Type B pancreatic cell (in vitro differentiated cells): Measurements from ENCODE around the gene SYNJ2. TPM values are rescaled to one million over a fixed set of nuclear protein-coding genes. Genes with fewer than 3 reads are reported as not detected.

Source experiments
- DNase-seq: peaks from one replicate; pipeline ENCODE4 v3.0.0; 2021; ENCODE audit warnings: mixed read lengths; ENCODE audit not compliant: unreplicated experiment; ENCODE audit errors: extremely low spot score
- H3K27ac Mint-ChIP-seq: 2 replicates; pipeline ENCODE4 v1.8.0; 2021; ENCODE audit warnings: mild to moderate bottlenecking, mixed read lengths
- H3K27me3 Mint-ChIP-seq: 2 replicates; pipeline ENCODE4 v1.8.0; 2021; ENCODE audit warnings: mixed read lengths
- H3K36me3 Mint-ChIP-seq: 2 replicates; pipeline ENCODE4 v1.8.0; 2021; ENCODE audit warnings: mixed read lengths
- H3K4me1 Mint-ChIP-seq: one replicate; pipeline ENCODE4 v1.8.0; 2021; ENCODE audit warnings: mixed read lengths; ENCODE audit not compliant: unreplicated experiment
- H3K4me3 Mint-ChIP-seq: 2 replicates; pipeline ENCODE4 v1.8.0; 2021; ENCODE audit warnings: mild to moderate bottlenecking, mixed read lengths
- H3K9me3 Mint-ChIP-seq: 2 replicates; pipeline ENCODE4 v1.8.0; 2021; ENCODE audit warnings: mixed read lengths
- total RNA-seq: library from RNA; stranded (reverse); gene quantifications from 2 replicates; pipeline ENCODE4 v1.2.1, GENCODE V29; 2021; ENCODE audit warnings: low replicate concordance
- TF ChIP-seq, protein P1 (sequence below): fragments of 200-600 bp; sonication (generic); conservative IDR thresholded peaks from 2 replicates; pipeline ENCODE4 v1.5.0; 2021; ENCODE audit warnings: antibody characterized with exemption, mild to moderate bottlenecking

The SYNJ2 gene
- total RNA-seq, 1 donor from 2014 or later: 17.0 TPM

DNA sequence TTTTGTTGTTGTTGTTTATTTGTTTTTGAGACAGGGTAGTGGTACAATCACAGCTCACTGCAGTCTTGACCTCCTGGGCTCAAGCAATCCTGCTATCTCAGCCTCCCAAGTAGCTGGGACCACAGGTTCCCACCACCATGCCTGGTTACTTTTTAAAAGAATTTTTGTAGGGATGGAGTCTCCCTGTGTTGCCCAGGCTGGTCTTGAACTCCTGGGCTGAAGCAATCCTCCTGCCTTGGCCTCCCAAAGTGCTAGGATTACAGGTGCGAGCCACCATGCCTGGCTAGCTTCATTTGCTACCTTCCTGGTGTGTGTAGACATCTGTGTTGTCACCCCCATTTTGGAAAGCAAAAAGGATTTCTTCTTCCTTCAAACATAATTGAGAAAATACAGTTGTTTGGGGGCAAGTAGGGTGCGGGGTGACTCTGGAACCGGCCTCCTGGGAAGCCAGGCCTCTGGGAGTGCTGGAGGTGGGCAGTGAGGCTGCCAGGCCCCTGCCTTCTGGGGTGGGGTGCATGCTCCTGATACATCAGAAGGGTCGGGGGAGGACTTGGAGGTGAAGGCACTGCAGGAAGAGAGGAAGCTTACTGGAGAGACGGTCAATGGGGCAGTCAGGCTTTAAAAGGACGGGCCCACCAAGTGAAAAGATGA lies 28.4 kb downstream of the SYNJ2 start:
- Mint-ChIP-seq H3K27me3 (no peaks in the 10 kb centered on the region), H3K36me3 (peaks cover 17% of the 10 kb centered on the region), H3K4me1 (peaks cover 31% of the 10 kb centered on the region), H3K9me3 (no peaks in the 10 kb centered on the region), H3K27ac (no peak overlapping the region), H3K4me3 (no peak overlapping the region)
- TF ChIP-seq, protein P1, sequence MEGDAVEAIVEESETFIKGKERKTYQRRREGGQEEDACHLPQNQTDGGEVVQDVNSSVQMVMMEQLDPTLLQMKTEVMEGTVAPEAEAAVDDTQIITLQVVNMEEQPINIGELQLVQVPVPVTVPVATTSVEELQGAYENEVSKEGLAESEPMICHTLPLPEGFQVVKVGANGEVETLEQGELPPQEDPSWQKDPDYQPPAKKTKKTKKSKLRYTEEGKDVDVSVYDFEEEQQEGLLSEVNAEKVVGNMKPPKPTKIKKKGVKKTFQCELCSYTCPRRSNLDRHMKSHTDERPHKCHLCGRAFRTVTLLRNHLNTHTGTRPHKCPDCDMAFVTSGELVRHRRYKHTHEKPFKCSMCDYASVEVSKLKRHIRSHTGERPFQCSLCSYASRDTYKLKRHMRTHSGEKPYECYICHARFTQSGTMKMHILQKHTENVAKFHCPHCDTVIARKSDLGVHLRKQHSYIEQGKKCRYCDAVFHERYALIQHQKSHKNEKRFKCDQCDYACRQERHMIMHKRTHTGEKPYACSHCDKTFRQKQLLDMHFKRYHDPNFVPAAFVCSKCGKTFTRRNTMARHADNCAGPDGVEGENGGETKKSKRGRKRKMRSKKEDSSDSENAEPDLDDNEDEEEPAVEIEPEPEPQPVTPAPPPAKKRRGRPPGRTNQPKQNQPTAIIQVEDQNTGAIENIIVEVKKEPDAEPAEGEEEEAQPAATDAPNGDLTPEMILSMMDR: no peak
- DNase-seq: no peak

DNA sequence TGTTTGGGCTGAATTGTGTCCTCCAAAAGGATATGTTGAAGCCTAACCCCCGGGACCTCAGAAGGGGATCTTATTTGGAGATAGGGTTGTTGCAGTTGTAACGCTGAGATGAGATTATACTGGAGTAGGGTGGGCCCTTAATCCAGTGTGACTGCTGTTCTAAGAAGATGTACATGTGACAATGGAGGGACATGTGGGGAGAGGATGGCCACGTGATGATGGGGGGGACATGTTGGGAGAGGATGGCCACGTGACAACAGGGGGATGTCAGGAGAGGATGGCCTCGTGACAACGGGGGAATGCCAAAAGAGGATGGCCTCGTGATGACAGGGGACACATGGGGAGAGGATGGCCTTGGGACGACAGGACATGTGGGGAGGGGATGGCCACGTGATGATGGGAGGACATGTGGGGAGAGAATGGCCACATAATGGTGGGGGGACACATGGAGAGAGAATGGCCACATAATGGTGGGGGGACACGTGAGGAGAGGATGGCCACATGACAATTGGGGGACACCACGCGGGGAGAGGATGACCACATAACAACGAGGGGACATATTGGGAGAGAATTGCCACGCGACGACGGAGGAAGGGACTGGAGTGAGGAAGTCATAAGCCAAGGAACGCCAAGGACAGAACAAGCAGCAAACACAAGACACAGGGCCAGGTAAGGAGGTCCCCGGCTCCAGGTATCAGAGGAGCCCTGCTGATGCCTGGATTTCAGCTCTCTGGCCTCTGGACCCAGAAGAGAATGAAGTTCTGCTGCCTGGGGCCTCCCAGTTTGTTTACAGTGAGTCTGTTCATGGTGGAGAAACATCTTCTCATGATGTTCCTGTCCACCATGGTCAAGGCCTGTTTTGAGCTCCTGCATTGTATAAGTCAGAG lies 29.2 kb downstream of the SYNJ2 start:
- peaks cover 17% of the 10 kb centered on the region for H3K36me3 Mint-ChIP-seq
- no peaks in the 10 kb centered on the region for H3K27me3 Mint-ChIP-seq
- DNase-seq: no peak
- H3K4me3 Mint-ChIP-seq: no peak overlapping the region
- no peaks in the 10 kb centered on the region for H3K9me3 Mint-ChIP-seq
- H3K27ac Mint-ChIP-seq: peak overlapping the region; percentile 8
- peaks cover 29% of the 10 kb centered on the region for H3K4me1 Mint-ChIP-seq
- TF ChIP-seq, protein P1: no peak

DNA sequence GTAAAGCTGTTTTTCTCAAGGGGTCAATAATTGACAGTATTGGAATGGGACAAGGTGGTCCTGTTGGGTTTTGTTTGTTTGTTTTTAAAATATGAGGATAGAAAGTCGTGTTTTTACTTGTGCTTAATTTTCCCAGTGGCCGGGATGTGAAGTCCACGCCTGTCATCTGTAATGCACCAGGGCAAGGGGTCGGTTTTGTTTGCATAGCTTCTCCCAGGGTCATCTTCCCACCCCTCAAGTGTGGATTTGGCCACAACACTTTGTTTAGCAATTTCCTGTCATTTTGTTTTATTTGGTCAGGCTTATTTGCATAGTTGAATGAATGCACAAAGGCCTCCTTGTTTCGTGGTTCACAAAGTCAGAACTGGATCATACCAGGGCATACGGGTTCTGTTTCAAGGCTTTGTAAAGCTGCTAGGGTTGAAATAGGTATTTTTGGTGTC lies 29.8 kb downstream of the SYNJ2 start:
- peaks cover 23% of the 10 kb centered on the region for H3K4me1 Mint-ChIP-seq
- H3K9me3 Mint-ChIP-seq: no peaks in the 10 kb centered on the region
- DNase-seq: no peak
- peaks cover 17% of the 10 kb centered on the region for H3K36me3 Mint-ChIP-seq
- H3K4me3 Mint-ChIP-seq: no peak overlapping the region
- peak overlapping the region; percentile 8 for H3K27ac Mint-ChIP-seq
- no peaks in the 10 kb centered on the region for H3K27me3 Mint-ChIP-seq
- TF ChIP-seq, protein P1: no peak

DNA sequence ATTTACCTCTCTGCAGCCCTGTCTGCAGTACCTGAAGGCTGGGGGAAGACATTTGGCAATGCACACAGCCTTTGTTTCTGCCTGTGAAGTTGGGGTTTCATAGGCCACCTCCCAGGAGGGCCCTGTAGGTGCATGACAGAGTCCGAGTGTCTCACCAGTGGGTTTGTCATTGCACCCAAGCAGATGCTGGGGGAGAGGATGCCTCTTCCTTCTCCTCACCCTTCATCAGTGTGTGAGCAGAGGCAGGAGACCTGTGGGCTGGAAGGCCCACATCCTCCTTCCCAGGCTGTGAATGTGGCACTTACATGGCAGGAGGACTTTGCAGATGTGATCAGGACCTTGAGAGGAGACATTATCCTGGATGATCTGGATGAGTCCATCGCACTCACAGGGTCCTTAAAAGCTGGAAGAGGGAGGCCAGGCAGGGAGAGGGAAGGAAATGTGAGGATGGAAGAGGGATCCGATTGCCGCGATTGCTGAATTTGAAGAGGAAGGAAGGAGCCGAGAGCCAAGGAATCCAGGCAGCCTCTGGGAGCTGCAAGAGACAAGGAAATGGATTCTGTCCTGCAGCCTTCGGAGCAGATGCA lies 30.4 kb downstream of the SYNJ2 start:
- H3K27ac Mint-ChIP-seq: no peak overlapping the region
- peaks cover 27% of the 10 kb centered on the region for H3K4me1 Mint-ChIP-seq
- H3K36me3 Mint-ChIP-seq: peaks cover 17% of the 10 kb centered on the region
- TF ChIP-seq, protein P1: no peak
- DNase-seq: no peak
- H3K27me3 Mint-ChIP-seq: no peaks in the 10 kb centered on the region
- no peaks in the 10 kb centered on the region for H3K9me3 Mint-ChIP-seq
- H3K4me3 Mint-ChIP-seq: no peak overlapping the region

DNA sequence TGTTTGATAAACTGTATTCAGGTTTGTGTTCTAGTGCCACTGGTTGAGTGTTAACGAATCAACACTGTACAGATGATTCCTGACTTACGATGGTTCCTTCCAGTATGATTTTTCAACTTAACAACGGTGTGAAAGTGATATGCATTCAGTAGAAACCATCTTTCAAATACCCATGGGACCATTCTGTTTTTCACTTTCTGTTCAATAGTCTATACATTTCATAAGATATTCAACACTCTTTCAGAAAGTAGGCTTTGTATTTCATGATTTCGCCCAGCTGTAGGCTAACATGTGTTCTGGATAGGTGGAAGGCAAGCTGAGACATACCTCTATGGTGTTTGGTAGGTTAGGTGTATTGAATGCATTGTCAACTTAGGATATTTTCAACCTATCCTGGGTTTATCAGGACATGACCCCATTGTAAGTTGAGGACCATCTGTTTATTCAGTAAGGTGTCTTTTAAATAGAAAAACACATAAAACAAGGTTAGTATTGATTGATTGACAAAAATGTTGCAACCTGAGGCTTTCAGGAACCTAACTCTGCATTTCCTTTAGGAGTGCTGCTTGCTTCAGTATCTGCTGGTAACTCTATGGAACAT lies 32.3 kb downstream of the SYNJ2 start:
- Mint-ChIP-seq H3K36me3 (peaks cover 7% of the 10 kb centered on the region), H3K27ac (no peak overlapping the region), H3K9me3 (no peaks in the 10 kb centered on the region), H3K4me3 (no peak overlapping the region), H3K27me3 (no peaks in the 10 kb centered on the region), H3K4me1 (peaks cover 17% of the 10 kb centered on the region)
- DNase-seq: no peak
- TF ChIP-seq, protein P1: no peak
